HEK293 (cell line): Measurements from ENCODE around the gene TRAF2.
A peak's percentile ranks its signal among the peaks of the same experiment; 100 is the strongest.

Experiments used
- CTCF ChIA-PET: fragments of 350-600 bp; formaldehyde crosslinking; extraction: SDS; loops from one replicate; lab custom pipeline; 2021; ENCODE audit warnings: antibody characterized with exemption; lab: Yijun Ruan, JAX
- POLR2A ChIA-PET: fragments of 300-600 bp; formaldehyde crosslinking; extraction: SDS; loops from one replicate; lab custom pipeline; 2020; ENCODE audit warnings: antibody characterized with exemption, inconsistent platforms; lab: Yijun Ruan, JAX
- H3K27ac ChIP-seq: fragments of 200-500 bp; sonication (Bioruptor generic); 2 replicates; pipeline ENCODE4 v1.5.1; 2014; ENCODE audit warnings: low read depth, low read length, control low read depth, inconsistent platforms; ENCODE audit errors: extremely low read depth
- H3K36me3 ChIP-seq, 2 experiments: fragments of 200-500 bp in 1 of 2; sonication (Bioruptor generic) in 1 of 2; 1 replicate in 1 of 2; 2 replicates in 1 of 2; pipeline ENCODE4 v1.5.1; 2014 to 2017; ENCODE audit warnings: inconsistent platforms in 2 of 2, low read length in 2 of 2; ENCODE audit not compliant: control insufficient read depth in 2 of 2, insufficient read depth in 1 of 2
- H3K4me1 ChIP-seq: fragments of 200-500 bp; sonication (Bioruptor generic); 2 replicates; pipeline ENCODE4 v1.5.1; 2014; ENCODE audit warnings: mild to moderate bottlenecking, low read length, inconsistent platforms; ENCODE audit not compliant: control insufficient read depth, insufficient read depth
- H3K4me3 ChIP-seq: 2 replicates; pipeline ENCODE4 v1.5.1; 2011; ENCODE audit warnings: low read depth, mild to moderate bottlenecking, control low read depth, low read length, moderate library complexity
- H3K9me3 ChIP-seq: fragments of 200-500 bp; sonication (Bioruptor generic); 2 replicates; pipeline ENCODE4 v1.5.1; 2014; ENCODE audit warnings: low read depth, low read length, inconsistent platforms; ENCODE audit not compliant: control insufficient read depth, insufficient read depth
- GLI4 ChIP-seq: fragments of 450-650 bp; formaldehyde crosslinking; IDR thresholded peaks from 2 replicates; pipeline ENCODE4 v1.5.1; 2016; ENCODE audit warnings: missing biosample characterization, missing genetic modification characterization
- KLF10 ChIP-seq: fragments of 450-650 bp; IDR thresholded peaks from 2 replicates; pipeline ENCODE4 v1.5.1; 2018; ENCODE audit warnings: missing biosample characterization, mild to moderate bottlenecking, missing genetic modification characterization
- SCRT2 ChIP-seq: fragments of 450-650 bp; formaldehyde crosslinking; IDR thresholded peaks from 2 replicates; pipeline ENCODE4 v1.5.1; 2016; ENCODE audit warnings: missing biosample characterization, missing genetic modification characterization
- ZBTB1 ChIP-seq: fragments of 450-650 bp; formaldehyde crosslinking; IDR thresholded peaks from 2 replicates; pipeline ENCODE4 v1.5.1; 2016; ENCODE audit warnings: missing biosample characterization, missing genetic modification characterization
- ZFP3 ChIP-seq: fragments of 450-650 bp; formaldehyde crosslinking; IDR thresholded peaks from 2 replicates; pipeline ENCODE4 v1.5.1; 2016; ENCODE audit warnings: low read depth, missing biosample characterization, missing genetic modification characterization
- ZIC2 ChIP-seq: fragments of 450-650 bp; formaldehyde crosslinking; IDR thresholded peaks from 2 replicates; pipeline ENCODE4 v1.5.1; 2016; ENCODE audit warnings: missing biosample characterization, missing genetic modification characterization
- ZNF10 ChIP-seq: fragments of 450-650 bp; formaldehyde crosslinking; IDR thresholded peaks from 2 replicates; pipeline ENCODE4 v1.5.1; 2017; ENCODE audit warnings: missing biosample characterization, missing genetic modification characterization
- ZNF132 ChIP-seq: fragments of 450-650 bp; formaldehyde crosslinking; IDR thresholded peaks from 2 replicates; pipeline ENCODE4 v1.5.1; 2017; ENCODE audit warnings: missing biosample characterization, missing genetic modification characterization, borderline replicate concordance
- ZNF302 ChIP-seq: fragments of 450-650 bp; formaldehyde crosslinking; IDR thresholded peaks from 2 replicates; pipeline ENCODE4 v1.5.1; 2016; ENCODE audit warnings: missing biosample characterization, missing genetic modification characterization, low read depth
- ZNF426 ChIP-seq: fragments of 450-650 bp; formaldehyde crosslinking; IDR thresholded peaks from 2 replicates; pipeline ENCODE4 v1.5.1; 2017; ENCODE audit warnings: missing biosample characterization, missing genetic modification characterization, mild to moderate bottlenecking, inconsistent platforms, moderate library complexity
- ZSCAN23 ChIP-seq: fragments of 450-650 bp; formaldehyde crosslinking; IDR thresholded peaks from 2 replicates; pipeline ENCODE4 v1.5.1; 2016; ENCODE audit warnings: missing biosample characterization, missing genetic modification characterization
- ZXDB ChIP-seq: fragments of 450-650 bp; formaldehyde crosslinking; IDR thresholded peaks from 2 replicates; pipeline ENCODE4 v1.5.1; 2016; ENCODE audit warnings: missing biosample characterization, missing genetic modification characterization
- TF ChIP-seq, protein P1 (sequence below): fragments of 450-650 bp; formaldehyde crosslinking; IDR thresholded peaks from 2 replicates; pipeline ENCODE4 v1.5.1; 2016; ENCODE audit warnings: missing biosample characterization, missing genetic modification characterization
- TF ChIP-seq, protein P2 (sequence below): fragments of 450-650 bp; formaldehyde crosslinking; IDR thresholded peaks from 2 replicates; pipeline ENCODE4 v1.5.1; 2016; ENCODE audit warnings: missing biosample characterization, missing genetic modification characterization
- TF ChIP-seq, protein P3 (sequence below): fragments of 450-650 bp; formaldehyde crosslinking; IDR thresholded peaks from 2 replicates; pipeline ENCODE4 v1.5.1; 2016; ENCODE audit warnings: missing biosample characterization, missing genetic modification characterization

TRAF2 gene

DNA sequence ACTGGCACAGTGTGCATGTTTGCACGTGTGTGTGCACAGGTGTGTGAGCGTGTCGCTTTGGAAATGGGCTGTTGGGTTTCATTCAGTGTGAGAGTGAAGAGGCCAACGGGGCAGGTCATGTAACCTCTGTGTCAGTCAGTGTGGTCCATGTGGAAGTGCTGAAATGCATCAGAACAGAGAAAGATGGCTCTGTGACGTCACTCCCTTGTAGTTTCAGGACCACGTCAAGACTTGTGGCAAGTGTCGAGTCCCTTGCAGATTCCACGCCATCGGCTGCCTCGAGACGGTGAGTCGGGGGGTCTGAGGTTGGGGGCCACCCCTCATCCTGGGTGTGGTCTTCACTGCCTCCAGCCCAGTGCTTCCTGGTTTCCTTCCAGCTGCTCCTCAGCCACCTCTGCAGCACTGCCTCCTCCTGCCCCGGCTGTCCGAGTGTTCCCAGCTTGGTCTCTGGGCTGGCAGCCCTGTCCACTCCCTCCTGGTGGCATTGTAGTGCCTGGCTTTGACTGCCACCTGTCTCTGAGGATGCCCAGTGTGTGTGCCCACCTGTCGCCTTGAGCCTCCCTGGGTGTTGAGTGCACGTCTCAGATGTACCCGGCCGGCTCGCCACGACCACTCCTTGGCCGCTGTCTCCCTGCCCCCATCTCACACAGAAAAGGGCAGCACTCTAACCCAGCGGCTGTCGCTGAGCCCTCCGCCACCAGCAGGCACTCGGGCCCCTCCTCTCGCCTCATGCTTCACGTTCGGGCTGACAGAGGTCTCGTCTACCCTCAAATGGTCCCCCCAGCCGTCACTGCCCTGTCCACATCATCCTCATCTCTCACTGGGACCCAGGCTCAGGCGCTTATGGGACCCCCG is 30.2 kb downstream of the TRAF2 start (continued):
- TF ChIP-seq, protein P1, sequence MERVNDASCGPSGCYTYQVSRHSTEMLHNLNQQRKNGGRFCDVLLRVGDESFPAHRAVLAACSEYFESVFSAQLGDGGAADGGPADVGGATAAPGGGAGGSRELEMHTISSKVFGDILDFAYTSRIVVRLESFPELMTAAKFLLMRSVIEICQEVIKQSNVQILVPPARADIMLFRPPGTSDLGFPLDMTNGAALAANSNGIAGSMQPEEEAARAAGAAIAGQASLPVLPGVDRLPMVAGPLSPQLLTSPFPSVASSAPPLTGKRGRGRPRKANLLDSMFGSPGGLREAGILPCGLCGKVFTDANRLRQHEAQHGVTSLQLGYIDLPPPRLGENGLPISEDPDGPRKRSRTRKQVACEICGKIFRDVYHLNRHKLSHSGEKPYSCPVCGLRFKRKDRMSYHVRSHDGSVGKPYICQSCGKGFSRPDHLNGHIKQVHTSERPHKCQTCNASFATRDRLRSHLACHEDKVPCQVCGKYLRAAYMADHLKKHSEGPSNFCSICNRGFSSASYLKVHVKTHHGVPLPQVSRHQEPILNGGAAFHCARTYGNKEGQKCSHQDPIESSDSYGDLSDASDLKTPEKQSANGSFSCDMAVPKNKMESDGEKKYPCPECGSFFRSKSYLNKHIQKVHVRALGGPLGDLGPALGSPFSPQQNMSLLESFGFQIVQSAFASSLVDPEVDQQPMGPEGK (tag by site-specific recombination) = no peak
- TF ChIP-seq, protein P2, sequence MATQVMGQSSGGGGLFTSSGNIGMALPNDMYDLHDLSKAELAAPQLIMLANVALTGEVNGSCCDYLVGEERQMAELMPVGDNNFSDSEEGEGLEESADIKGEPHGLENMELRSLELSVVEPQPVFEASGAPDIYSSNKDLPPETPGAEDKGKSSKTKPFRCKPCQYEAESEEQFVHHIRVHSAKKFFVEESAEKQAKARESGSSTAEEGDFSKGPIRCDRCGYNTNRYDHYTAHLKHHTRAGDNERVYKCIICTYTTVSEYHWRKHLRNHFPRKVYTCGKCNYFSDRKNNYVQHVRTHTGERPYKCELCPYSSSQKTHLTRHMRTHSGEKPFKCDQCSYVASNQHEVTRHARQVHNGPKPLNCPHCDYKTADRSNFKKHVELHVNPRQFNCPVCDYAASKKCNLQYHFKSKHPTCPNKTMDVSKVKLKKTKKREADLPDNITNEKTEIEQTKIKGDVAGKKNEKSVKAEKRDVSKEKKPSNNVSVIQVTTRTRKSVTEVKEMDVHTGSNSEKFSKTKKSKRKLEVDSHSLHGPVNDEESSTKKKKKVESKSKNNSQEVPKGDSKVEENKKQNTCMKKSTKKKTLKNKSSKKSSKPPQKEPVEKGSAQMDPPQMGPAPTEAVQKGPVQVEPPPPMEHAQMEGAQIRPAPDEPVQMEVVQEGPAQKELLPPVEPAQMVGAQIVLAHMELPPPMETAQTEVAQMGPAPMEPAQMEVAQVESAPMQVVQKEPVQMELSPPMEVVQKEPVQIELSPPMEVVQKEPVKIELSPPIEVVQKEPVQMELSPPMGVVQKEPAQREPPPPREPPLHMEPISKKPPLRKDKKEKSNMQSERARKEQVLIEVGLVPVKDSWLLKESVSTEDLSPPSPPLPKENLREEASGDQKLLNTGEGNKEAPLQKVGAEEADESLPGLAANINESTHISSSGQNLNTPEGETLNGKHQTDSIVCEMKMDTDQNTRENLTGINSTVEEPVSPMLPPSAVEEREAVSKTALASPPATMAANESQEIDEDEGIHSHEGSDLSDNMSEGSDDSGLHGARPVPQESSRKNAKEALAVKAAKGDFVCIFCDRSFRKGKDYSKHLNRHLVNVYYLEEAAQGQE (tag by site-specific recombination) = peak; percentile 42; the same call in 1 of the 2 replicates
- TF ChIP-seq ZBTB1 (tag by site-specific recombination) = no peak
- TF ChIP-seq ZNF132 = no peak

- no peaks in the 10 kb centered on the region for H3K9me3 ChIP-seq
- H3K27ac ChIP-seq = no peak overlapping the region
- CTCF ChIA-PET = interaction anchor here (0.6 to 2.3 kb wide), 4 partner anchors 14 to 117 kb away, joined by 3 to 7 read pairs (median 4); no protein-coding TSS in a partner anchor
- H3K36me3 ChIP-seq = peaks cover under 1 to 73% of the 10 kb centered on the region in 2 experiments; a peak in 2 of 3 replicates
- no peaks in the 10 kb centered on the region for H3K4me1 ChIP-seq
- POLR2A ChIA-PET = no interaction called here
- H3K4me3 ChIP-seq = no peak overlapping the region
- peak; percentile 24; the same call in 1 of the 2 replicates for TF ChIP-seq ZIC2 (tag by site-specific recombination)
- TF ChIP-seq ZNF10 (tag by site-specific recombination) = no peak
- peak; percentile 18 for TF ChIP-seq ZNF426 (tag by site-specific recombination)
These were observed 31.6 kb downstream of the TRAF2 start for GRCh38 chr9:136917902-136918301.

GRCh38 chr9:136920069-136920468 is 33.8 kb downstream of the TRAF2 start:
- Histone ChIP-seq H3K4me1 (no peaks in the 10 kb centered on the region), H3K27ac (no peak overlapping the region), H3K9me3 (no peaks in the 10 kb centered on the region)
- CTCF ChIA-PET = interaction anchor here (0.9 to 2.3 kb wide), 3 partner anchors 10 to 109 kb away, joined by 3 to 7 read pairs (median 3); no protein-coding TSS in a partner anchor
- no peak for TF ChIP-seq GLI4
- TF ChIP-seq ZNF302 = no peak
- TF ChIP-seq, all 188 proteins: peak for 0
- H3K36me3 ChIP-seq = peaks cover 0 to 72% of the 10 kb centered on the region in 2 experiments; a peak in 2 of 3 replicates
- POLR2A ChIA-PET = no interaction called here
- H3K4me3 ChIP-seq = no peak overlapping the region

DNA sequence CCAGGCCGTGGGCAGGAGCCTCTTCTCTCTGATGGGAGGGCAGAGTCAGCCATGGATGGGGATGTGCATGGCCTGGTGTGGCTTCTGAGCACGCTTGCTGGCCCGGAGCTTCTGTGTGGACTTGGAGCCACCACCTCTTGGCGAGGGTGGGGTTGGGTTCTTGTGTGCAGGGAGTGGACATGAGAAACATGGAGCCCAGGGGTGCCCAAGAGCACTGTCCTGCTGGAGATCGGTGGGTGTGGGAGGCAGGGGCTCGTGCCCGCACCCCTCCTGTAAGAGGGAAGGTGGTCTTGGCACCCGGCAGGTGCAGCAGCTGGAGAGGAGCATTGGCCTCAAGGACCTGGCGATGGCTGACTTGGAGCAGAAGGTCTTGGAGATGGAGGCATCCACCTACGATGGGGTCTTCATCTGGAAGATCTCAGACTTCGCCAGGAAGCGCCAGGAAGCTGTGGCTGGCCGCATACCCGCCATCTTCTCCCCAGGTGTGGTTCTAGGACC is 34.5 kb downstream of the TRAF2 start:
- Histone ChIP-seq H3K27ac (no peak overlapping the region), H3K36me3 (peaks cover 0 to 72% of the 10 kb centered on the region in 2 experiments; a peak in 2 of 3 replicates), H3K4me3 (no peak overlapping the region), H3K4me1 (no peaks in the 10 kb centered on the region), H3K9me3 (no peaks in the 10 kb centered on the region)
- POLR2A ChIA-PET = no interaction called here
- CTCF ChIA-PET = no interaction called here
- TF ChIP-seq ZFP3 (tag by site-specific recombination) = no peak
- no peak for TF ChIP-seq SCRT2 (tag by site-specific recombination)
- TF ChIP-seq ZSCAN23 (tag by site-specific recombination) = no peak
- TF ChIP-seq ZXDB (tag by site-specific recombination) = no peak
- TF ChIP-seq, protein P3, sequence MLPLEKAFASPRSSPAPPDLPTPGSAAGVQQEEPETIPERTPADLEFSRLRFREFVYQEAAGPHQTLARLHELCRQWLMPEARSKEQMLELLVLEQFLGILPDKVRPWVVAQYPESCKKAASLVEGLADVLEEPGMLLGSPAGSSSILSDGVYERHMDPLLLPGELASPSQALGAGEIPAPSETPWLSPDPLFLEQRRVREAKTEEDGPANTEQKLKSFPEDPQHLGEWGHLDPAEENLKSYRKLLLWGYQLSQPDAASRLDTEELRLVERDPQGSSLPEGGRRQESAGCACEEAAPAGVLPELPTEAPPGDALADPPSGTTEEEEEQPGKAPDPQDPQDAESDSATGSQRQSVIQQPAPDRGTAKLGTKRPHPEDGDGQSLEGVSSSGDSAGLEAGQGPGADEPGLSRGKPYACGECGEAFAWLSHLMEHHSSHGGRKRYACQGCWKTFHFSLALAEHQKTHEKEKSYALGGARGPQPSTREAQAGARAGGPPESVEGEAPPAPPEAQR = no peak
- no peak for TF ChIP-seq KLF10 (tag by site-specific recombination)
